ENCODE measurements around the gene CCNJL. TPM values are rescaled to one million over a fixed set of nuclear protein-coding genes. Genes with fewer than 3 reads are reported as not detected.

Gene CCNJL
- total RNA-seq, 1 donor from 2014 or later: 9.4 TPM

- peaks cover 57% of the 10 kb centered on the region for H4K20me1 ChIP-seq (ENCODE audit: low read depth)
- no peak overlapping the region for H3K4me2 ChIP-seq
- H3K4me1 ChIP-seq: peaks cover 11% of the 10 kb centered on the region
- no peak overlapping the region for H3K27ac ChIP-seq
- no peak overlapping the region for H3K9ac ChIP-seq
- H3F3A ChIP-seq (ENCODE audit: low read depth): peaks cover 9% of the 10 kb centered on the region
- H3K4me3 ChIP-seq: no peak overlapping the region
- Mint-ChIP-seq H3K36me3 (peaks cover 32% of the 10 kb centered on the region), H3K27me3 (ENCODE audit: insufficient read depth, low read depth) (peaks cover 7% of the 10 kb centered on the region), H3K27ac (no peak overlapping the region), H3K4me1 (peaks cover 19% of the 10 kb centered on the region), H3K9me3 (no peaks in the 10 kb centered on the region), H3K4me3 (no peak overlapping the region)
- H3K36me3 ChIP-seq: no peaks in the 10 kb centered on the region
- H3K9me3 ChIP-seq (ENCODE audit: low read depth): no peaks in the 10 kb centered on the region
- no peak overlapping the region for H2AFZ ChIP-seq (replicated peaks)
- TF ChIP-seq CTCF (IDR thresholded peaks at IDR 0.05) (no peak), EZH2phosphoT487 (IDR thresholded peaks at IDR 0.05) (no peak), EZH2 (IDR thresholded peaks at IDR 0.05) (no peak)
- H3K79me2 ChIP-seq (ENCODE audit: low read depth): peaks cover 5% of the 10 kb centered on the region
- peaks cover 13% of the 10 kb centered on the region for H3K27me3 ChIP-seq
- no peak for DNase-seq (ENCODE audit: low spot score)
Observed at GRCh38 chr5:160306696-160307095, 5.7 kb downstream of the CCNJL start.

GRCh38 chr5:160305319-160305718, 7.0 kb downstream of the CCNJL start:
- Mint-ChIP-seq H3K9me3 (no peaks in the 10 kb centered on the region), H3K27ac (no peak overlapping the region), H3K27me3 (ENCODE audit: insufficient read depth, low read depth) (peaks cover 5% of the 10 kb centered on the region), H3K4me3 (no peak overlapping the region), H3K4me1 (peaks cover 12% of the 10 kb centered on the region), H3K36me3 (peaks cover 32% of the 10 kb centered on the region)
- Histone ChIP-seq H3K4me2 (no peak overlapping the region), H3K9me3 (ENCODE audit: low read depth) (no peaks in the 10 kb centered on the region), H3K27me3 (no peaks in the 10 kb centered on the region), H3F3A (ENCODE audit: low read depth) (no peaks in the 10 kb centered on the region), H3K4me1 (no peaks in the 10 kb centered on the region), H3K27ac (no peak overlapping the region), H3K4me3 (no peak overlapping the region), H4K20me1 (ENCODE audit: low read depth) (peaks cover 43% of the 10 kb centered on the region), H3K36me3 (no peaks in the 10 kb centered on the region), H2AFZ (replicated peaks) (no peak overlapping the region), H3K79me2 (ENCODE audit: low read depth) (no peaks in the 10 kb centered on the region), H3K9ac (no peak overlapping the region)
- no peak for DNase-seq (ENCODE audit: low spot score)
- TF ChIP-seq EZH2 (IDR thresholded peaks at IDR 0.05) (no peak), CTCF (IDR thresholded peaks at IDR 0.05) (no peak), EZH2phosphoT487 (IDR thresholded peaks at IDR 0.05) (no peak)

- Mint-ChIP-seq H3K4me3 (no peak overlapping the region), H3K36me3 (peaks cover 27% of the 10 kb centered on the region), H3K4me1 (peaks cover 12% of the 10 kb centered on the region), H3K27me3 (ENCODE audit: insufficient read depth, low read depth) (peaks cover 5% of the 10 kb centered on the region), H3K27ac (no peak overlapping the region), H3K9me3 (no peaks in the 10 kb centered on the region)
- H3K4me1 ChIP-seq: no peaks in the 10 kb centered on the region
- H3K9me3 ChIP-seq (ENCODE audit: low read depth): no peaks in the 10 kb centered on the region
- H3K9ac ChIP-seq: no peak overlapping the region
- no peak overlapping the region for H3K4me2 ChIP-seq
- H3K4me3 ChIP-seq: no peak overlapping the region
- no peak overlapping the region for H3K27ac ChIP-seq
- H3K27me3 ChIP-seq: no peaks in the 10 kb centered on the region
- TF ChIP-seq CTCF (IDR thresholded peaks at IDR 0.05) (no peak), EZH2phosphoT487 (IDR thresholded peaks at IDR 0.05) (no peak), EZH2 (IDR thresholded peaks at IDR 0.05) (no peak)
- no peak overlapping the region for H2AFZ ChIP-seq (replicated peaks)
- H3K79me2 ChIP-seq (ENCODE audit: low read depth): no peaks in the 10 kb centered on the region
- no peaks in the 10 kb centered on the region for H3K36me3 ChIP-seq
- H3F3A ChIP-seq (ENCODE audit: low read depth): no peaks in the 10 kb centered on the region
- DNase-seq (ENCODE audit: low spot score): no peak
- peaks cover 28% of the 10 kb centered on the region for H4K20me1 ChIP-seq (ENCODE audit: low read depth)
Observed at GRCh38 chr5:160303690-160304089, 8.7 kb downstream of the CCNJL start.
